NOMO-1 (cell line): ENCODE results near the gene ILKAP.

Source experiments
- DNase-seq, 2 experiments: peaks; one replicate each; lab custom pipeline; 2025; ENCODE audit not compliant: unreplicated experiment in 2 of 2; lab: John Stamatoyannopoulos, UW

Gene ILKAP

DNA sequence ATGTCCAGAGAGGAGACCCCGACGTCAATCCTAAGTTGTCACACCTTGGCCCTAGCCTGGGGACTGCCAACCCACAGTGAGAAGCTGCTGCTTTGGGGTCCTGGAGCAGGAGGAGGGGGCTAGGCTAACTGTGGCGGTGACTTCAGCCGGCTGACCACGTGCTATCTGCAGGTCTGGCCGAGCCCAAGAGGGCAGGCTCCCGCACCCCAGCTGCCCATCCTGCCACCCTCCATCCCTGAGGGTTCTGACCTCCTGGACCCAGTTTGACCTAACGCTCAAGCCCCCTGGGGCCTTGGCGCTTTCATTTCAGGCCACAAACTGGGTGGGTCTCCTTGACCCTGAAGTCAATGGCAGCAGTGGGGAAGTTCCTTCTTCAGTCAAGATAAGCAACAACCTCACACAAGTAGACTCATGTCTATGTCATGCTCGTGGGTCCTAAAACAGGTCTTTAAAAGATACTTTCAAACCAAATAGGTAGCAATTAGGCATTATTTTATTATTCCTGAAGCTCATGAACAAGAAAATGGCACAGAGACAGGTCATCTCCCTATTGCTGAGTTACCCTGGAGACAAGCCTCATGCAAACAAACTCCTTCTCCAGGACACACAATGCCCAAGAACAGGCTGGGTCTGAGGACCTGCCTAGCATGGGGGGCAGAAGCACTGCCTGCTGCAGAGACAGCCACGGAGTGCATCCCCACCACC is 34.1 kb upstream of the ILKAP start:
- DNase-seq = no peak

DNA sequence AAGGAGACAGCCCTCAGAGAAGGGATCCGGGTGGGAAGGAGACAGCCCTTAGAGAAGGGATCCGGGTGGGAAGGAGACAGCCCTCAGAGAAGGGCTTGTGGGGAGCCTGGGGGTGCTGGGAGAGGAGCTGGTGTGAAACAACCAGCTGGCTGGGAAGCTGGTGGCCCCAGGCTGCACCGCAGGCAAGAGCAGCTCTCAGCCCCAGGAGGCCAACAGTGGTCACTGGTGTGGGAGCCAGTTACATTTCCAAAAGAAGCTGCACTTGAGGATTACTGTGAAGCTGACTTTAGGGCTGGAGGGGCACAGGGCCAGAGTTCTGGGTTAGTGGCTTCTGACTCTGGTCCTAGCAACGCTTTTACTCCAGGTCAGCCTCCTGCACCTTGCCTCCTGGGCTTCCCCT is 33.1 kb upstream of the ILKAP start:
- no peak for DNase-seq

DNA sequence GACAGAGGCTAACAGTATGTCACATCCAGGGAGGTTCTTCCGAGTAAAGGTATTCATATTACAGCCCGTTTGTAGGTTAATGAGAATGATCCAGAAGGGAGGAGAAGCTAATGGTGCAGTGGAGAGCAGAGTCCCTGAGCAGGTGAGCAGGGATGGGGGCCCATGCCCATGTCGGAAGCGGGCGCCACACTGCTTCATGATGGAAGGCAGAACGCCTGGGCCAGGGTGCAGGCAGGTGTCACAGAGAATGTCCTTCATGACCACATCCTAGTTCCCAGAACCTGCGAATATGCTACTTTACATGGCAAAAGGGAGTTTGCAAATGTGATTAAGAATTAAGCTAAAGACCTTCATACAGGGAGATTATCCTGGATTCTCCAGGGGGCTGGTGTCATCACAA is 32.4 kb upstream of the ILKAP start:
- no peak for DNase-seq

DNA sequence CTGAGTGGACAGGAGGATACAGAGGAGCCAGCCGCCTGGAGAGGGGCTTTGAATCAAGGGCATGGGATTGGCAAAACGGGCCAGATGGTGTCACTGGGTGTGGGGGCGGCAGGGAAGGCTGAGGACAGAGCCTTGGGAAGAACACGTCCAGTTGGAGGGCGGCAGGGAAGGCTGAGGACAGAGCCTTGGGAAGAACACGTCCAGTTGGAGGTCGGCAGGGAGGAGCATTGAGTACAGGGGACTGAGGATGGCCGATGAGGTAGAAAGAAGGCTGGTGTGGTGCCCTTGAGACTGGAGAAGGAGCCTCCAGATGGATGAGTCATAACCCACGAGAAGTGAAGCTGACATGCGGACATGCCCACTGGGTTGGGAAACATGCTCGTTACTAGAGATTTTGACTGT is 31.8 kb upstream of the ILKAP start:
- peak; percentile 66 to 79 for DNase-seq

DNA sequence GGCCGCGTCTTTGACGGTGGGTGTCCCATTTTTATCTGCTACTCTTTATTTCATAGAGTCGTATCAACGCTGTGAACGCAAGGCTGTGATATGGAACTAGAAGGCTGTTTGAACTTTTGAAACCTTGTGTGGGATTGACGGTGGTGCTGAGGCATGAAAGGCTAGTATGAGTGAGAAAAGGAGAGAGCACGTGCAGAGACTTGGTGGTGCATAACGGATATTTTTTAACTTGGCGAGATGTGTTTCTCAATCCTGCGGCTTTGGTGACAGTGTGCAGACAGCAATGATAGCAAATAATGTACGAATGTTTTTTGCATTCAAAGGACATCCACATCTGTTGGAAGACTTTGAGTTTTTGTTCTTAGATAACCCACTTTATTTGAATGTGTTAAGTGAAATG is 30.1 kb upstream of the ILKAP start:
- DNase-seq = peak; percentile 52 to 54

DNA sequence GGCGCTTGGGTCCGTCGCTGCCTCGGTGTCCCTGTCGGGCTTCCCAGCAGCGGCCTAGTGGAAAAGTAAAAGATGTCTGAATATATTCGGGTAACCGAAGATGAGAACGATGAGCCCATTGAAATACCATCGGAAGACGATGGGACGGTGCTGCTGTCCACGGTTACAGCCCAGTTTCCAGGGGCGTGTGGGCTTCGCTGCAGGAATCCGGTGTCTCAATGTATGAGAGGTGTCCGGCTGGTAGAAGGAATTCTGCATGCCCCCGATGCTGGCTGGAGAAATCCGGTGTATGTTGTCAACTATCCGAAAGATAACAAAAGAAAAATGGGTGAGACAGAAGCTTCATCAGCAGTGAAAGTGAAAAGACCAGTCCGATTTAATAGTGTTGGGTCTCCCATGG is 28.3 kb upstream of the ILKAP start:
- no peak for DNase-seq

DNA sequence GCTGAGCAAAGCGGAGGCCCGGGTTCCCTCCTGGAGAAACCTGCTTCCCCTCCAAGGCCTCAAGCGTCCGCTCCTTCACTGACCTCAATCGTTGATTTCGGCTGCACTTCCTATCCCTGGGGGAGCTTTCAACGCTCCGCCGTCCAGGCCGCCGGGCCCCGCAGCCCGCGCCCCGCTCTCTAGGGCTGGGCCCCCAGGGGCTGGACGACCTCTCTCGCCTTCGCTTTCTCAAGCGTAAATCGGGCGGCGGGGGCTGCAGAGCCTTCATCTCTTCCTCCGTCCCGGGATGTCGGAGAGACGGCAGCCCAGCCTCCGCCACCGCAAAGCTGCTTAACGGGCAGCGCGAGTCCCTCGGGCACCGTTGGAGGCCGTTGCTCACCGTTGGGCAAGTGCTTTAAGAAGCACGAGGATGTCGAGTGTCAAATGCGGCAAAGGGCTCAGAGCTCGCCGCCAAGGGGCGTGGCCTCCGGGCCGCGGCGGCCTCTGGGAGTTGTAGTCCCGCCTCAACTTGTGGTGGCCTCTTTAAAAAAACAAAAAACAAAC is 27.8 kb upstream of the ILKAP start:
- peak; percentile 73 to 79 for DNase-seq

DNA sequence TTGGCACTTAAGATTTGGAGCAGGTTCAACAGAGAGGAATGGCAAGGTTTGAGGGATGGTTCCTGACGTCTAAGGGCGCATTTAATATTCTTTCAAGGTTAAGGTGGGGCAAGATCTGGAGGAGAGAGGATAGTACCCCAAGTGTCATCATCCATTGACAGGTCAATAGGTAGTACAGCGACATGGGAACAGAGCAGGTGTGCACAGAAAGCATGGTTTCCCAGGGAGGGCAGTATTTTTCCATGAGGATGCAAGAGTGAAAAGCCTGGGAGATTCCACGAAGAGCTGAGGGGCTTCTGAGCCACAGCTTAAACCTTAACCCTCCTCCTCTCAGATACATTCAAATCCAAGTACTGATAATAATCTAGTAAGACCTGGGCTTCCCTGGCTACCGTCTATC is 27.2 kb upstream of the ILKAP start:
- DNase-seq = no peak

DNA sequence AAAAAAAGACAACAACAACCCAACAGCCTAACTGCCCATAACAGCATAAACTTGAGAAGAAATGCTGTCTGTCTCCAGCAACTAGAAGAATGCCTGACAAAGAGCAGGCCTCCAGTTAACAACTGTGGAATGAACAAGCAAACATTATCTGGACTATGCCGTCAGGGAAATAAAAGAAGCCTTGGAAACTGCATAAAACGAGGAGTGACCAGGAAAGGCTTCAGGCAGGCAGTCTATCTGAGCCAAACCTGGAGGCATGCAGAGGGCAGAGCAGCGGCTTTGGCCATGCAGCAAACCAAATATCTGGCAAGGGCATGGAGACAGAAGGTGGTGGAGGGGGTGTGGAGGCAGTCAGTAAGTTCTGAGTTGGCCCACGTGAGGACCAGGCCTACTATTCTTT is 25.2 kb upstream of the ILKAP start:
- no peak for DNase-seq

DNA sequence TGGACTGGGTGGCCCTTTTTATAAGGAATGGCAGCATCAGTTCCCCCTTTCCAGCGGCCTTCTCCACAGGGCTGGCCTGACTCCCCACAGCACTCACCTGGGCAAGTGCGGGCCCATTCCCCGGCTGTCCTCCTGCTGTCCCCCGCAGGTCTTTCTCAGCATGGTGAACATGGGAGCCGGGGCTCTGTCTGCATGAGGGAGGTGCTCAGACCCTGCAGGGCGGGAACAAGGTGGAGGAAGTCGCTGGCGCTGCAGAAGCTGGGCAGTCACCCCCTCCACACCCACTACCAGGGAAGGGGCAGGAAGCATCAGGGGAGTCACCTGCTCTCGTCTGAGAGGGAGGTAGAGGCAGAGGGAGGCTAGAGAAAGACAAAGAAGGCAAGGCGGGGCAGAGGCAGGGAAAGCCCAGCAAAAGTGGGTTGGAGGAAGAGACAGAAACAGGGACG is 24.1 kb upstream of the ILKAP start:
- no peak for DNase-seq

DNA sequence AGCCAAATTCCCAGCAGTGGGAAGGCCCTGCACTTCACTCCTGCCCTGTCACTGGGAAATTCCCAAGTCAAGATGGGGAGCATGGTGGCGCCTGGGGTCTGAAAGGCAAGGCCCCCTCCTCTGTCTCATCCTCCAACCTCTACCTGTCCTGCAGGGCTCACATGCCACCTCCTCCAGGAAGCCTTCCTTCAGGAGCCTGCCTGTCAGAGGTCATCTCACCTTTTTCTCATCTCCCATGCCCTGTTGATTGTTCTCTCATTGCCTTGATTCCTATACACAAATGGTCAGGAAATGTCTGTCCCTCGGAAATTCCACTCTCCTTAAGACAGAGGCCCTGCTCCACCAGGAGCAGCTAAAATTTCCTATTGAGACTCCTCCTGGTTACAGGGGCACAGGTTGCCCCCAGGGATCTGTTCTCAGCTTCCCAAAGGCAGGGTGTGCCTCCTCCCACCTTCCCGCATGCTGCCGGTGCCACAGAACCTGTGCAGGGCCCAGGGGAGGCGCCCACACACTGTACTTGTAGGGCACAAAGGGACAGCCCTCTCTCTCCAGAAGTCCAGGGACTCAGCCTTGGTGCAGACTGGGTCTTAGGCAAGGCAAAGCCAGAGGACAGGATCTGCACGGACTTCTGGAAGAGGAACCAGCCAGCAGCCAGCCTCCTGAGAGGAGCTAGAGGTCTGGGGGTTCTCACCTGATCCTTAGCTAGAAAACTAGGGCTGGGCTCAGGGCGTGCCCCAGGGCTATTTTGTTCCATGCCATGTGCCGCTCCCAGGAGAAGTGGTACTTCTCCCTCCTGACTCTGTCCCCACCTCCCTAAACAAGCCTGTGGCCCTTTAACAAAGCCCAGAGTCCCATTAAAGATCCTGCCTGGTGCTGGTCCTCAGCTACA is 23.4 kb upstream of the ILKAP start:
- DNase-seq = no peak

DNA sequence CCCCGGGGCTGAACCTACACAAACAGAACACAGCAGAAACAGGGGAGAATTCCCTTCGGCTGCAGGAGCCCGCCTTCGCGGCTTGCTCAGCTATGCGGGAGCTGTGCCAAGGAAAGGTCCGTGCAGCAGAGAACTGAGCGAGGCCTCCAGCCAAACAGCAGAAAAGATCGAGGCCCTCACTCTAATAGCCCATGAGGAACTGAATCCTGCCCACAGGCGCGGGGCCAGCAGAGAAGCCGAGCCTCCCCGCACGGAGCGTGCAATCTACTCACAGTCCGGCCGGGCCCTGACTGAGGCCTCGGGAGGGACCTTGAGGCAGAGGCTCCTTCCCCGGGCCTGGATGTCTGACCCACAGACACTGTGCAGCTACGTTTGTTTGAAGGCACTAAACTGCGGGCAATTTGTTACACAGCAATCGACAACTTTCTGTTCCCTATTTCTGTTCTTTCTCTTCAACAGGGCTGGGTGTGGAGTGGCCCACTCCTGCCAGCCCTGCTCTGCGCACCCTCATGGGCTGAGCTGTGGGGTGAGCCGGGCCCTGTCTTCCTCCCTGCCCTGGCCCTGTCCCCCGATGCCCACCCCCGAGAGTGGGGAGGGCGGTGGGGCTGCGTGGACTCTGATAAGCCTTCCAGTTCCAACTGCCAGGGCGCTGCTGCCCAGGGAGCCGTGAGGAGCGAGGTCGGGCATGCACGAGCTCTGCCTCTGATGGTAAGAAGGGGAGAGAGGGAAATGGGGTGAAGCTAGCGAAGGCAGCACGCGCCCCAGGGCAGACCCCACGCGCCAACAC is 22.6 kb upstream of the ILKAP start:
- no peak for DNase-seq

DNA sequence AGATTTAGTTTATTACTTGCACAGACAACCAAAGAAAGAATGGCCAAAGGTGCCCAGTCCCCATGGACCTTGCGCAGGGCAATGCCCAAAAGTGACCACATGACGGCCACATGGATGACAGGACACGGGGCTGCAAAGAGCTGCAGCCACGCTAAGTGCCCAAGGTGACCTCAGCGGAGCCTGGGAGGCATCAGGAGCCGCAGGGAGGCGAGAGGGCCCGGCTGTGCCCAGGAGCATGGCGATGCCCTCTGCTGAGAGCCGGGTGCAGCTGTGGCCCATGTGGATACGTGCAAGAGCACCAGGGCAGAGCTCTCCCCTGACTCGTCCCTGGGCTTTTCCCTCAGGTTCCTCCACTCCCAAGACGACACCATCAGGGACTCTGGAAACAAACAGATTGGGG is 21.6 kb upstream of the ILKAP start:
- no peak for DNase-seq

DNA sequence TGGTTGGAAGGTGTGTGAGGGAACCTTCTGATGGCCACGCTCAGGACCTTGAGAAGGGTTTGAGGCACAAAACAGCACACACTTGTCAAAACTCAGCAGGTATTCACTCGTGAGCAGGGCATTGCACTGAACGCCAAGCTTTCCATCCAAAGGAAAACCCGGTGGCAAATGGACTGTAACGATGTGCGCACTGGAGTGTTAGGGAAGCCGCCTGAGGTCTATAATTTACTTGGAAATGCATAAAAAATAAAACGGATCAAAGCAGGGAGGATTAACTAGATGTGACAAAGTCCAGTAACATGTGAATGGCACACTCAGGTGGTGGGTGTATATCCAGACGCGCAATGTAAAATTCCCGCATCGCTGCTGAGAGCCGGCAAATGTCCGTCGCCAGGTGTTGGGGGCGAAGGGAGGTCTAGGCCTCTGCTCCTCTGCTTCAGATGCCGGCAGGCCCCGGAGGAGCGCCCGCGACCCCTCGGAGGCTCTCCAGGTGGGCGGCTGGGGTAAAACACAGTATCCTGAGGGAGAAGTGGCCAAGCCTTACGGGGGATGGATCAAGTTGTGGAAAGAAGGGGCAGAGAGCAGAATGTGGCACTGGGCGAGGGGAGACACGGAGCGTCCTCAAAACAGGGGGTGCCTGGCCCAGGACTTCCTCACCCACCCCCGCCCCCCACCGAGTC is 21.0 kb upstream of the ILKAP start:
- no peak for DNase-seq

DNA sequence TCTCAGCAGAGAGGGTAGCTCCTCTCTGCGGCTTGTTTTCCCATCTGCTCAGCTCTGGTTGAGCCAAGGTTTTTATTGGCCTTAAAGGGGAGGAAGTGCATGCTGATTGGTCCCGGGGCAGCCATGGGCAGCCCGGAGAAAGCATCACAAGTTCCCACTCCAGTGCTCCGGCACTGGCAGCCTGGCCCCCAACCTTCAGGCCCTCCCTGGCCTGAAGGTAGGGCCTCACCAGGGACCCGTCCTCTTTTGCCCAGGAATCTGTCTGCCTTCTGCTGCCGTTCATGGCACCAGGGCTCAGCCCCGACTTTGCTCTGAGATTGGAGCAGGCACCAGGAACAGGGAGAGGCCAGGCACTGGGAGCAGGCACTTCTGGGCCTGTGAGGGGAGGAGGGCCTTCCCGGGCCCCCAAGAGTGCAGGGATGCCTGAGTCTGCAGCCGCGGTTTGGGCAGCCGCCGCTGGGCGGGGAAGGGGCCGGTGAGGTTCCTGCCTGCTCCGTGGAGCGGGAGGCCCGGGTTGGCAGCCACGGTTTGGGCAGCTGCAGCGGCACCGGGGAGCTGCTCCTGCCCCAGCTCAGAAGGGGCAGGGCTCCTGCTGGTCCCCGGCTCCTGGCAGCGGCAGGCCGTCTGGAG is 17.5 kb upstream of the ILKAP start:
- no peak for DNase-seq

DNA sequence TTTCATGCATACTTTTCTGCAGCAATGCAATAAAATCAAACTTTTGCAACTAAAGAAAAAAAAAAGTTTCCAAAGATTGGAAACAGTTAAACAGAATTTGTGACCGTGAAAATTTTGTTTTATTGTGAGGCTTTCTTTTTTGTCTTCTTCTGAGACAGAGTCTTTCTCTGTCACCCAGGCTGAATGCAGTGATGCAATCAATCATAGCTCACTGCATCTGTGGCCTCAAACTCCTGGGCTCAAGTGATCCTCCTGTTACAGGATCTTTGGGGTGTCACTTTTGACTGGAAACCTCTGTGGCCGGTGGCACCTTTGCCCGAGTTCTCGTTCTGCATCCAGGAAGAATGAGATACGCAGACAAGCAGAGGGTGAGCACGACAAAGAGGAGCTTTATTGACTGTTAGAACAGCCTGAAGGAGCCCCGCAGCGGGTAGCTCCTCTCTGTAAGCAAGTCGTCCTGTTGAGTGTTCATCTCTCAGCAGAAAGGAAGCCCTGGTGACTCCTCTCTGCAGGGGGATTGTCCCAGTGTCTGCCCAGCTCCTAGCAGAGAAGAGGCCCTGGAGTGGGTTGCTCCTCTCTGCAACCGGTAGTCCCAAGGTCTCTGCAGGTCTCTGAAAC is 16.9 kb upstream of the ILKAP start:
- DNase-seq = no peak

DNA sequence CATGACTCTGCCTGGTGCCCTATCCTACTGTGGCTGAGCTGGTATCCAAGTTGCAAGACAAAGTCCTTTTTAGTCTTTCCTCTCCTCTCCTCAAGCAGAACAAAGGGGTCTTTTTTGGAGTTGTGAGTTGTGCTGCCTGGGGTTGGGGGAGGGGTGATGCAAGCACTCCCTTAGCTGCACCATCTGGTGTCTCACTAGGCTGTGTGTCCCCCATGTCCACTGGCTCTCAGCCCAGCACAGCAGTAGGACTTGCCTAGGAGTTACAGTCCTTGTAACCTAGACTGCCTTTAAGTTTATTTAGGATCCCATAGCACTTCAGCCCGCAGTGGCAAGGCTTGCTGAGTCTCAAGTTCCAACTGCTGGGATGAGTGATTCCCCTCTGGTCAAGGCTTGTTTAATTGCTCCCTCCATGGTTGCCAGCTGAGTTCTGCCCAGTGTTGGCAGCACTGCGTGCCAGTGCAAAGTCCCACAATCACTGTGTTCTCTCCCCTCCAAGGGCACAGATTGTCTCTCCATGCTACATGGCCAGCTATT is 13.2 kb upstream of the ILKAP start:
- no peak for DNase-seq

DNA sequence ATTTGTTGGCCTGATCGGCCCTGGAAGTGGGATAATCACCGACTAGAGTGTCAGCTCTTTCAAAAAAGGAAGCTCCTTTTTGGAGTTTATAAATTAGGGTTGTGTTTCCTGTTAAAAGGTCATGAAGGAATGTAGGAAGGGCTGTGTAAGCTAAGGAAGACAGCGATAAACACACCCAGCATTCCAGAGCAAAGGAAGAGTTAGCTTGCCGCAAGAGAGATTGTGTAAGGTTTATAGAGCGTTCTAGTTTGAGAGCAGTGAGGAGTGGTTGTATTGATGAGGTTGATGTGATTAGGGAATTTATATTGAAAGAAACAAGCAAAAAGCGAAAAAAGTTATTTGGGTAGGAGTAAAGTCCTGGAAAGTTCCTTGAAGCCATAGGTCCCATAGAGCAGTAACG is 3.5 kb upstream of the ILKAP start:
- DNase-seq = no peak

DNA sequence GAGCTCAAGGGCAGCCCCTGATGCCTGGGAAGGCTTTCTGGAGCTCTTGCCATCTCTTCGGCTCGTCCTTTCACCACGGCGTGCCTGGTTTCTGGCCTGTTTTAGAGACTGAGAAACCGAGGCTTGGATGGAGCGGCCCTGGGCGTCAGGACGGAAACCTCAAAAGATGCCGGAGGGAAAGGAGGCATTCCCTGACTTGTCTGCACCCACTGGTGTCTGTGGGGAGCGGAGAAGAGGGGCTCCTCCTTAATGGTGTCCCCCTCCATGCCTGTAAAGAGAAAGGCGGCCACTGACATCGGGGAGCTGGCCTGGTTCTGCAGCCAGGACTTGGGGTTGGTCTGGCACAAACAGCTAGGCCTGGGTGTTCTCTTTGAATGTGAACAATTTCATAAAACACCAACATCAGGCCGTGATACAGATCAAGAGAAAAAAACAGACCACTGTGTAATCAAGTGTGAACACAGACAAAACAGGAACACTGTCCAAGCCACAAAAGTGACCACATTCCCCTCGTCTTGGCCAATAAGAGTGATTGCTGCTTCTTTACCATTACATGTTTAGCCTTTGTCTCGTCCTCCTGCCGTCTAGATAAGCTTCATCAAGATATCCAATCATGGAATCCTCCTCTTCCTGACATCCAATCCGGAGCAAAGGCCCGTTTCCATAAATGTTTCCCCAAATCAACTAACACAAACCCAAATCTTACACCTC is 633 bp upstream of the ILKAP start:
- DNase-seq = peak in 1 of 2 experiments; percentile 54
